CD4-positive, alpha-beta memory T cell (primary cell): ENCODE measurements around the gene LINC01488. TPM values are rescaled to one million over a fixed set of nuclear protein-coding genes. Genes with fewer than 3 reads are reported as not detected.
A peak's percentile ranks its signal among the peaks of the same experiment; 100 is the strongest.

Experiments
- CTCF ChIA-PET: fragments of 350-600 bp; sonication (Branson Sonifier 250); formaldehyde crosslinking; loops from one replicate; lab custom pipeline; 2021; ENCODE audit warnings: inconsistent platforms; ENCODE audit not compliant: partially characterized antibody; lab: Charles Lee
- POLR2A ChIA-PET: fragments of 350-600 bp; sonication (Branson Sonifier 250); formaldehyde crosslinking; loops from one replicate; lab custom pipeline; 2021; ENCODE audit not compliant: partially characterized antibody; lab: Charles Lee
- DNase-seq, 5 donors: peaks; one replicate each; pipeline versions ENCODE4 v3.0.0 to v3.0.0-alpha.2; 2020 to 2022; ENCODE audit warnings: mixed read lengths in 1 of 5
- H3K27ac ChIP-seq: one replicate; pipeline ENCODE4 v1.7.0; 2013; ENCODE audit warnings: low read depth, low read length
- H3K27me3 ChIP-seq: 2 replicates; pipeline ENCODE4 v1.7.0; 2013; ENCODE audit warnings: mild to moderate bottlenecking, low read length, moderate library complexity; ENCODE audit not compliant: insufficient read depth
- H3K36me3 ChIP-seq: 2 replicates; pipeline ENCODE4 v1.7.0; 2013; ENCODE audit warnings: mild to moderate bottlenecking, low read length, moderate library complexity; ENCODE audit not compliant: insufficient read depth
- H3K4me1 ChIP-seq: 2 replicates; pipeline ENCODE4 v1.7.0; 2013; ENCODE audit warnings: mild to moderate bottlenecking, low read length, moderate library complexity; ENCODE audit not compliant: insufficient read depth
- H3K4me3 ChIP-seq, 2 donors: one replicate each; pipeline ENCODE4 v1.7.0; 2013; ENCODE audit warnings: low read length in 2 of 2, mild to moderate bottlenecking in 1 of 2
- H3K9me3 ChIP-seq, 2 donors: one replicate each; pipeline ENCODE4 v1.7.0; 2013; ENCODE audit warnings: low read length in 2 of 2, control low read depth in 1 of 2; ENCODE audit not compliant: control insufficient read depth in 1 of 2
- H3K27ac Mint-ChIP-seq, 7 donors: one replicate each; pipeline ENCODE4 v1.8.0; 2020 to 2021; ENCODE audit warnings: mixed read lengths in 7 of 7, mild to moderate bottlenecking in 6 of 7, inconsistent platforms in 3 of 7, moderate library complexity in 3 of 7
- H3K27me3 Mint-ChIP-seq, 2 donors: one replicate each; pipeline ENCODE4 v1.8.0; 2020 to 2021; ENCODE audit warnings: mixed read lengths in 2 of 2
- H3K36me3 Mint-ChIP-seq, 2 donors: one replicate each; pipeline ENCODE4 v1.8.0; 2020 to 2021; ENCODE audit warnings: mixed read lengths in 2 of 2, inconsistent platforms in 1 of 2, mild to moderate bottlenecking in 1 of 2
- H3K4me1 Mint-ChIP-seq, 4 donors: one replicate each; pipeline ENCODE4 v1.8.0; 2020 to 2021; ENCODE audit warnings: mixed read lengths in 4 of 4, mild to moderate bottlenecking in 1 of 4
- H3K4me3 Mint-ChIP-seq, 8 donors: one replicate each; pipeline ENCODE4 v1.8.0; 2020 to 2021; ENCODE audit warnings: mixed read lengths in 8 of 8, mild to moderate bottlenecking in 7 of 8, moderate library complexity in 6 of 8, inconsistent platforms in 3 of 8
- H3K9me3 Mint-ChIP-seq, 8 donors: one replicate each; pipeline ENCODE4 v1.8.0; 2020 to 2021; ENCODE audit warnings: mixed read lengths in 8 of 8, mild to moderate bottlenecking in 5 of 8, inconsistent platforms in 3 of 8, moderate library complexity in 1 of 8
- intact Hi-C: fragments of 100-400 bp; cut with micrococcal nuclease; formaldehyde crosslinking; loops from one replicate; pipeline ENCODE4 v1.15.1; 2023
- polyA plus RNA-seq, 2 donors: library from polyadenylated mRNA; unstranded; fragments of 300-500 nt; fragmentation: Illumina TruSeq; gene quantifications; one replicate each; pipeline ENCODE4 v1.2.3, GENCODE V29; 2021
- total RNA-seq, 2 experiments: library from RNA; stranded (reverse); gene quantifications; one replicate each; pipeline ENCODE4 v1.2.3, GENCODE V29; 2021

The LINC01488 gene
- total and polyA plus RNA-seq, 4 experiments from 2014 or later: not detected

DNA sequence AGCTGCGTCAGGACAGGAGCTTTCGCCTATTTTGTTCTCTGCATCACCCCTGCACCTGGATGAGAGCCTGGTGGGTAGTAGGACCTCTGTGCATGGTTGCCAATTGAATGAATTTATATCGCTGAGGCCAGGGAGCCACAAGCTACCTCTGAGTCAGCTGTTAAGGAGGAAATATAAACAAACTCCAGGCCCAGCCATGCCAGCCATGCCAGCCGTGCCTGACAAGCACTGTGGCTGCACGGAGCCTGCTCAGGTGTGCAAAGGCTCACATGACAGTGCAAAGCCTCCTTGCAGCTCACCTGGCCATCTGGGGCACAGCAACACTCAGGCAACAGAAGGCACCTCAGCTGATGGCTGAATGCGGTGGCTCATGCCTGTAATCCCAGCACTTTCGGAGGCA lies 33.7 kb upstream of the LINC01488 start:
- Histone ChIP-seq H3K9me3 (no peaks in the 10 kb centered on the region), H3K27ac (no peak overlapping the region), H3K4me3 (no peak overlapping the region), H3K4me1 (peaks cover 13% of the 10 kb centered on the region), H3K27me3 (no peaks in the 10 kb centered on the region), H3K36me3 (no peaks in the 10 kb centered on the region)
- ChIA-PET CTCF (no interaction called here), POLR2A (no interaction called here)
- H3K36me3 Mint-ChIP-seq: no peaks in the 10 kb centered on the region
- no peak for DNase-seq
- peaks cover 10 to 18% of the 10 kb centered on the region in 2 donors for H3K27me3 Mint-ChIP-seq
- peaks cover 0 to 16% (median 3%) of the 10 kb centered on the region in 4 donors for H3K4me1 Mint-ChIP-seq
- no peak overlapping the region for H3K4me3 Mint-ChIP-seq
- intact Hi-C loops: no loop called here
- no peak overlapping the region for H3K27ac Mint-ChIP-seq
- H3K9me3 Mint-ChIP-seq: peaks cover 0 to 5% (median 0%) of the 10 kb centered on the region in 8 donors

DNA sequence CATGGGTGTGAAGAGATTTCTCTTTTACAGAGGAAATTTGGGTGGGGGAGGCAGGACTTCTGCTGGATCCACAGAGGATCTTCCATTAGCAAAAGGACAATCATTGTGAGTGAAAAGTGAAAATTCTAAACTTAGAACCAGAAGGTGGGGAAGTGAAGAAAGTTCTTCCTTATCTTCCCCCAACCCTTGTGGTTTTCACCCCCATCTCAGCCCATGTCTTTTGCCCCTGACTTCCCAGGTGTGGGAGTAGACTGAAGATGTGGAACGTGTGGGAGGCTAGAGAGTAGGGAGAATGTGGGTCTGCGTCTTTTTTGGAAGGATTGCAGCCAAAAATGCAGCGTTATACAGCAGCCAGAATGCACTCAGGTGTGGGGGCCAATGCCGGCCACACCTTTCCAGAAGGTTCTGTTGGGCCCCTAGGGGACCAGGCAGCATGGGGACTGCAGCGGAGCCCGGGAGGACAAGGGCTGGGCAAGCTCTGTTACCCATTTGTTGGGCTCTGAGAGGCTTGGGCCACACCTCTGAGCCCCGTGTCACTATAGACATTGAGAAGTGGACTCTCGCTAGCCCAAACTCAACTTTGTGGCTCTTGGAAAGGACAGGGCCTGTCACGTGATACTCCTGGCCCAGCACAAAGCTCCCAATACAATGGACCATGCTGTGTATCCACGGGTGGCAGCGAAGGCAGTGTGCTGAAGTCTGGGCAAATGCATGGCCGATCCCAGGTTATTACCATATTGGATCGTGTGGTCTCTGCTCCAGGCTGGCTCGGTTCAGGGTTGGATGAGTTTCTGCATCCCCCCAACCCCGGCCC lies 32.8 kb upstream of the LINC01488 start:
- H3K36me3 ChIP-seq: no peaks in the 10 kb centered on the region
- Mint-ChIP-seq H3K27me3 (peaks cover 10 to 19% of the 10 kb centered on the region in 2 donors), H3K27ac (no peak overlapping the region), H3K4me1 (peaks cover 0 to 7% (median 0%) of the 10 kb centered on the region in 4 donors), H3K4me3 (no peak overlapping the region), H3K9me3 (peaks cover 0 to 5% (median 0%) of the 10 kb centered on the region in 8 donors), H3K36me3 (no peaks in the 10 kb centered on the region)
- H3K27me3 ChIP-seq: no peaks in the 10 kb centered on the region
- peaks cover 5% of the 10 kb centered on the region for H3K4me1 ChIP-seq
- CTCF ChIA-PET: no interaction called here
- H3K4me3 ChIP-seq: no peak overlapping the region
- no peak overlapping the region for H3K27ac ChIP-seq
- intact Hi-C loops: no loop called here
- POLR2A ChIA-PET: no interaction called here
- no peaks in the 10 kb centered on the region for H3K9me3 ChIP-seq
- no peak for DNase-seq

DNA sequence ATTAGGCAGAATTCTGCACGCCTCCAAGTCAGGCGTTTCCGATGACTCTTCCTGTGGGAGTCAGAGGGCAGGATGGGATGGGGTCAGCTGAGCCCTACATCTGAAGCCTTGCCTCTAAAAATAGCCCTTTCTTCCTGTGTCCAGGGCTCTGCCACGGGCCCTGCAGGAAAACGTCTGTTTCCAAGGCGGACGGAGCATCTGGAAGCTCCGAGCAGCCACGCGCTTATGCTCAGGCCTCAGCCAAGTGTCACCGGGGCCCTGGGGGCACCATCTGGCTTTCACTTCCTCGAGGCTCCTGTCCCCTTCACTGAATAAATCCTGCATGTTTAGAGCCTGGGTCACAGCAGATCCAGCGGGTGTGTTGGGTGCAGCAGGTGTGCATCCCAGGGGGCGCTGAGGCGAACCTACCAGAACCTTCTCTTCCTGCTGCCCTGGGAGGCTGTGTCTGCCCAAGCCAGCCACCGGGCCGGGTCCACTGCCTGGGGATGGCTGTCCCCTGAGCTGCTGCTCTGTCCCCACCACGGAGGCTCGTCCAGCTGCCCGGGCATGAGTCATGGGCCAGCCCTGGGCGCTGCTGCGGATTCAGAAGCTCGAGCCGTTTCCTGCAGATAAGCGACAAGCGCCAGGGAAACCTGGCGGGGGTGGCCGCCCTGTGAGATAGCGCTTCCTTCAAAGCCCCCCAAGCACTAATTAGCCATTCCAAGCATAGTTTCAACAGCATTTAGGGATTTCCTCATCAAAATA lies 32.0 kb upstream of the LINC01488 start:
- Histone ChIP-seq H3K4me1 (no peaks in the 10 kb centered on the region), H3K27ac (no peak overlapping the region), H3K36me3 (no peaks in the 10 kb centered on the region), H3K9me3 (no peaks in the 10 kb centered on the region), H3K4me3 (no peak overlapping the region), H3K27me3 (no peaks in the 10 kb centered on the region)
- ChIA-PET CTCF (no interaction called here), POLR2A (no interaction called here)
- no peak overlapping the region for H3K27ac Mint-ChIP-seq
- H3K9me3 Mint-ChIP-seq: peaks cover 0 to 5% (median 0%) of the 10 kb centered on the region in 8 donors
- H3K4me1 Mint-ChIP-seq: no peaks in the 10 kb centered on the region
- H3K4me3 Mint-ChIP-seq: no peak overlapping the region
- intact Hi-C loops: no loop called here
- no peaks in the 10 kb centered on the region for H3K36me3 Mint-ChIP-seq
- DNase-seq: no peak
- H3K27me3 Mint-ChIP-seq: peaks cover 10 to 18% of the 10 kb centered on the region in 2 donors

DNA sequence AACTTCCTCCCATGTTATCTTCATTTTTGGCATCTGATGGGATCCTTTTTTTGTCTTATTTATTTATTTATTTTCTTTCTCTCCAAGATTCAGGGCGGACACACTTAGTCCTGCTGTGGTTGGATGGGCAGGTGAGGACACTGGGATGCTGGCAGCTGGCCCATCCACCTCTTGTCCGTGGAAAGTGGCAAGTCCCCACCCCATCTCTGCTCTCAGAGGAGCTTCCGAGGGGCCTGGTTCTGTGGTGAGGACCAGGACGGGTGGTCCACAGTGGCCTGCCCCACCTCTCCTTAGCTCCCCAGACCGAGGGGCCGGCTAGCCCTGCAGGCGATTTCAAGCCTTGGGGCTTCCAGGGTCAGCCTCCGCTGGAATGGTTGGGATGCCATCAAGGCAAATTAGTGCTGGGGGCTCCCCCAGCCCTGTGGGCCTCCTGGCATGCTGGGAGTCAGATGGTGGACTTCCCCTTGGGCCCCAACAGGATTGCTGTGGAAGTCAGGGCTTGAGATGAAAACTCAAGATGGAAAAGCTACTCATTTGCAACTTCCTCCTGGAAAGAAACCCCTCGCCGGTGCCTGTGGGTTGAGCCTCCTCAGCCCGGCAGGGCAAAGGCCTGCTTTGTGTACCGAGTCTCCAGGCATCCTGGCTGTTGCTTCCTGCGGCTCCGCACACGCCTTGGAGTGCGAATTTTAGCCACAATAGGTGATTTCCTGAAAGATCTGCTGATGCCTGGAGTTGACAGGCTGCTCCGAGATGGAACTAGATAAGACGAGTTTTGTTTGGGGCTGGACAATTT lies 31.2 kb upstream of the LINC01488 start:
- peaks cover 0 to 9% (median 0%) of the 10 kb centered on the region in 8 donors for H3K9me3 Mint-ChIP-seq
- H3K36me3 Mint-ChIP-seq: no peaks in the 10 kb centered on the region
- H3K27me3 ChIP-seq: no peaks in the 10 kb centered on the region
- H3K36me3 ChIP-seq: no peaks in the 10 kb centered on the region
- no peak overlapping the region for H3K27ac ChIP-seq
- peaks cover 10 to 18% of the 10 kb centered on the region in 2 donors for H3K27me3 Mint-ChIP-seq
- H3K9me3 ChIP-seq: no peaks in the 10 kb centered on the region
- intact Hi-C loops: no loop called here
- H3K4me1 ChIP-seq: no peaks in the 10 kb centered on the region
- DNase-seq: no peak
- ChIA-PET POLR2A (no interaction called here), CTCF (no interaction called here)
- no peak overlapping the region for H3K27ac Mint-ChIP-seq
- H3K4me3 ChIP-seq: no peak overlapping the region
- no peak overlapping the region for H3K4me3 Mint-ChIP-seq
- H3K4me1 Mint-ChIP-seq: no peaks in the 10 kb centered on the region

DNA sequence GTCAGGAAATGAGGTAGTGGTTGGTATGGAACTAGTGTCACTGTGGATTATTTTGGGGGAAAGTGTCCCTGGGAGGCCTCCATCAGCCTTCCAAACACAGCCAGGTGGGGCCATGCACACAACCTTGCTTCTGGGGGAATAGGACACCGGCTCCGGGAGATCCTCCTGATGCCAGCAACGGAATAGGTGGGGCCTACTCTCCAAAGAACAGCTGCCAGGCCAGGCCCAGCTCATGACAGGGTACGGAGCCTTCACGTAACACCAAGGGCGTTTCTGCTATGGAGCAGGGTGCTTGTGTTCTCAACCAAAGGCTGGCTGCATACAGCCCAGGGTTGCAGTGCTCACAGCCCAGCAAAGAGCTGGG lies 30.6 kb upstream of the LINC01488 start:
- no peaks in the 10 kb centered on the region for H3K4me1 Mint-ChIP-seq
- H3K9me3 ChIP-seq: no peaks in the 10 kb centered on the region
- H3K4me1 ChIP-seq: no peaks in the 10 kb centered on the region
- POLR2A ChIA-PET: no interaction called here
- no peaks in the 10 kb centered on the region for H3K36me3 ChIP-seq
- intact Hi-C loops: no loop called here
- no peak overlapping the region for H3K27ac ChIP-seq
- no peaks in the 10 kb centered on the region for H3K27me3 ChIP-seq
- no peak overlapping the region for H3K4me3 ChIP-seq
- no peak overlapping the region for H3K4me3 Mint-ChIP-seq
- CTCF ChIA-PET: no interaction called here
- H3K36me3 Mint-ChIP-seq: no peaks in the 10 kb centered on the region
- H3K27ac Mint-ChIP-seq: no peak overlapping the region
- DNase-seq: no peak
- H3K27me3 Mint-ChIP-seq: peaks cover 10 to 14% of the 10 kb centered on the region in 2 donors
- H3K9me3 Mint-ChIP-seq: peaks cover 0 to 11% (median 0%) of the 10 kb centered on the region in 8 donors

DNA sequence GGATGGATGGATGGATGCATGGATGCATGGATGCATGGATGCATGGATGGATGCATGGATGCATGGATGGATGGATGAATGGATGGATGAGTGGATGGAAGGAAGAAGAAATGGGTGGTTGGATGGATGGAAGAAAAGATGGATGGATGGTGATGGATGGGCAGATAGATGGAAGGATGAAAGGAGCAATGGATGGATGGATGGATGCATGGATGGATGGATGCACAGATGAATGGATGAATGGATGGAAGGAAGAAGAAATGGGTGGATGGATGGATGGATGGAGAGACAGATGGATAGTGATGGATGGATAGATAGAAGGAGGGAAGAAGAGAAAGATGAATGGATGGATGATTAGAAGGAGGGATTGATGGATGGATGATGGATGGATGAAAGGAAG lies 30.2 kb upstream of the LINC01488 start:
- Mint-ChIP-seq H3K4me1 (no peaks in the 10 kb centered on the region), H3K36me3 (no peaks in the 10 kb centered on the region), H3K9me3 (peaks cover 0 to 11% (median 0%) of the 10 kb centered on the region in 8 donors), H3K27ac (peak overlapping the region in 1 of 7 donors; percentile 14), H3K27me3 (peaks cover 10 to 14% of the 10 kb centered on the region in 2 donors), H3K4me3 (no peak overlapping the region)
- H3K27ac ChIP-seq: no peak overlapping the region
- no peaks in the 10 kb centered on the region for H3K9me3 ChIP-seq
- H3K4me3 ChIP-seq: no peak overlapping the region
- H3K4me1 ChIP-seq: no peaks in the 10 kb centered on the region
- intact Hi-C loops: no loop called here
- CTCF ChIA-PET: no interaction called here
- H3K36me3 ChIP-seq: no peaks in the 10 kb centered on the region
- H3K27me3 ChIP-seq: no peaks in the 10 kb centered on the region
- no peak for DNase-seq
- POLR2A ChIA-PET: no interaction called here
